HG03565 (cell line): ENCODE data around the gene TMEM256.

Experiments used
- ATAC-seq: cut with Tn5 transposase; IDR thresholded peaks from one replicate; pipeline ENCODE4 v1.9.1; 2021; ENCODE audit warnings: mild to moderate bottlenecking, moderate library complexity; ENCODE audit not compliant: unreplicated experiment

TMEM256 gene

DNA sequence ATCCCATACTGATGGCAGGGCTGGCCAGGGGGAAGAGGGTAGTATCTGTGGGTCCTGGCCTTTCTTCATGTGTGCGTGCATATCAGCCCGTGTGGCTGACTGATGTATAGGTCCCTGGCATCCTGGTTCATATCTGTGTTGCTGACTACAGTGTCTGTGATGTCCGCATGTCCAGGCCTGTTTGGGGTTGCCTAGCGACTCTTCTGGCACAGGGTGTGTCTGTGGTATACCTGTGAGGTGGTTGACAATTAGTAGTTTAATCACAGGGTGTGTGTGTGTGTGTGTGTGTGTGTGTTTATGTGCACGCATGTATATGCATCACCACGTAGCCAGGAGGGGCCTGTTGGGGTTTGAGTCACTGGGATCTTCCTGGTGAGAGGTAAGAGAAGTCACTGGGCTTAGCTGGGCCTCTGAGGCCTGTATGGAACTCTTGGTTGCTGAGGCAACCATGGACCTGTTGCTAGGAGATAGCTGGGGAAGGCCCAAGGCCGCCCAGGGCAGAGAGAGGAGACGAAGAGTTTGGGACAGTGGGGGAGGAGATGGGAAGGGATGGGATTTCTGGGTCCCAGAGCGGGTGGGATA is 49.5 kb downstream of the TMEM256 start:
- ATAC-seq = no peak
